Left lung (tissue), 10 donors: ENCODE measurements around the gene PLK5. TPM values are rescaled to one million over a fixed set of nuclear protein-coding genes. Genes with fewer than 3 reads are reported as not detected.
A peak's percentile ranks its signal among the peaks of the same experiment; 100 is the strongest.

Experiments used
- ATAC-seq: fragments of 200-7000 bp; cut with Tn5 transposase; one replicate; pipeline ENCODE4 v1.9.1; 2020; ENCODE audit warnings: moderate library complexity
- DNase-seq, 4 donors: peaks; one replicate each; pipeline ENCODE4 v3.0.0-alpha.2; 2013 to 2020
- H3K27ac ChIP-seq, 2 donors: fragments of 200-600 bp; sonication (generic) in 1 of 2; one replicate each; pipeline versions ENCODE4 v1.5.0 to v1.8.0; 2020 to 2021
- H3K27me3 ChIP-seq, 2 donors: fragments of 200-600 bp; sonication (generic) in 1 of 2; one replicate each; pipeline versions ENCODE4 v1.5.0 to v1.8.0; 2020 to 2021
- H3K36me3 ChIP-seq, 2 donors: fragments of 200-600 bp; sonication (generic) in 1 of 2; one replicate each; pipeline versions ENCODE4 v1.5.0 to v1.8.0; 2020 to 2021
- H3K4me1 ChIP-seq, 2 donors: fragments of 200-600 bp; one replicate each; pipeline ENCODE4 v1.8.0; 2021
- H3K4me3 ChIP-seq, 2 donors: fragments of 200-600 bp; sonication (generic) in 1 of 2; one replicate each; pipeline versions ENCODE4 v1.5.0 to v1.8.0; 2020 to 2021; ENCODE audit warnings: mild to moderate bottlenecking in 1 of 2
- H3K9me3 ChIP-seq, 2 donors: fragments of 200-600 bp; sonication (generic) in 1 of 2; one replicate each; pipeline versions ENCODE4 v1.5.0 to v1.8.0; 2020 to 2021
- intact Hi-C, 2 donors: fragments of 100-400 bp; cut with DNase I; formaldehyde crosslinking; loops; one replicate each; pipeline versions ENCODE4 v1.11.2 to v1.14.2; 2022
- polyA plus RNA-seq, 6 donors: library from polyadenylated mRNA; unstranded; fragments of 120-200 nt; gene quantifications; one replicate each; pipeline ENCODE4 v1.2.1, GENCODE V29; 2013; ENCODE audit not compliant: insufficient read length in 6 of 6
- total RNA-seq, 2 donors: library from RNA; stranded (reverse); fragmentation: NEBNext Ultra II Directional; extraction: Animal tissue kit (Norgen Biotek cat#: 25700); gene quantifications; one replicate each; pipeline ENCODE4 v1.2.1, GENCODE V29; 2021
- TF ChIP-seq, protein P1 (sequence below), 2 donors: fragments of 200-600 bp; sonication (generic) in 1 of 2; IDR thresholded peaks; one replicate each; pipeline versions ENCODE4 v1.5.0 to v1.8.0; 2021; ENCODE audit warnings: antibody characterized with exemption in 2 of 2
- donor health status: DM: no; HTN: yes; CAD: no.
- donor health status: DM: no; HTN: no; CAD: no.

The PLK5 gene
- total and polyA plus RNA-seq, 8 donors, result 0.09 to 0.32 (median 0.18) TPM; not detected in 2

- TF ChIP-seq, protein P1, sequence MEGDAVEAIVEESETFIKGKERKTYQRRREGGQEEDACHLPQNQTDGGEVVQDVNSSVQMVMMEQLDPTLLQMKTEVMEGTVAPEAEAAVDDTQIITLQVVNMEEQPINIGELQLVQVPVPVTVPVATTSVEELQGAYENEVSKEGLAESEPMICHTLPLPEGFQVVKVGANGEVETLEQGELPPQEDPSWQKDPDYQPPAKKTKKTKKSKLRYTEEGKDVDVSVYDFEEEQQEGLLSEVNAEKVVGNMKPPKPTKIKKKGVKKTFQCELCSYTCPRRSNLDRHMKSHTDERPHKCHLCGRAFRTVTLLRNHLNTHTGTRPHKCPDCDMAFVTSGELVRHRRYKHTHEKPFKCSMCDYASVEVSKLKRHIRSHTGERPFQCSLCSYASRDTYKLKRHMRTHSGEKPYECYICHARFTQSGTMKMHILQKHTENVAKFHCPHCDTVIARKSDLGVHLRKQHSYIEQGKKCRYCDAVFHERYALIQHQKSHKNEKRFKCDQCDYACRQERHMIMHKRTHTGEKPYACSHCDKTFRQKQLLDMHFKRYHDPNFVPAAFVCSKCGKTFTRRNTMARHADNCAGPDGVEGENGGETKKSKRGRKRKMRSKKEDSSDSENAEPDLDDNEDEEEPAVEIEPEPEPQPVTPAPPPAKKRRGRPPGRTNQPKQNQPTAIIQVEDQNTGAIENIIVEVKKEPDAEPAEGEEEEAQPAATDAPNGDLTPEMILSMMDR (IDR thresholded peaks at IDR 0.05), result no peak
- intact Hi-C loops, result no loop called here
- Histone ChIP-seq H3K4me3 (no peak overlapping the region), H3K36me3 (no peaks in the 10 kb centered on the region), H3K9me3 (no peaks in the 10 kb centered on the region), H3K27ac (no peak overlapping the region), H3K4me1 (peaks cover 7 to 22% of the 10 kb centered on the region in 2 donors), H3K27me3 (peaks cover 13 to 76% of the 10 kb centered on the region in 2 donors)
- no peak for ATAC-seq
- DNase-seq, result no peak
Observed at GRCh38 chr19:1509602-1510441, 14.1 kb upstream of the PLK5 start.

GRCh38 chr19:1510442-1510806 lies 13.5 kb upstream of the PLK5 start:
- DNase-seq, result peak in 1 of 4 donors; percentile 64
- ATAC-seq, result no peak
- Histone ChIP-seq H3K4me1 (peaks cover 7 to 22% of the 10 kb centered on the region in 2 donors), H3K4me3 (no peak overlapping the region), H3K27me3 (peaks cover 13 to 76% of the 10 kb centered on the region in 2 donors), H3K9me3 (no peaks in the 10 kb centered on the region), H3K27ac (no peak overlapping the region), H3K36me3 (no peaks in the 10 kb centered on the region)
- intact Hi-C loops, result no loop called here
- TF ChIP-seq, protein P1 (IDR thresholded peaks at IDR 0.05), result no peak

DNA sequence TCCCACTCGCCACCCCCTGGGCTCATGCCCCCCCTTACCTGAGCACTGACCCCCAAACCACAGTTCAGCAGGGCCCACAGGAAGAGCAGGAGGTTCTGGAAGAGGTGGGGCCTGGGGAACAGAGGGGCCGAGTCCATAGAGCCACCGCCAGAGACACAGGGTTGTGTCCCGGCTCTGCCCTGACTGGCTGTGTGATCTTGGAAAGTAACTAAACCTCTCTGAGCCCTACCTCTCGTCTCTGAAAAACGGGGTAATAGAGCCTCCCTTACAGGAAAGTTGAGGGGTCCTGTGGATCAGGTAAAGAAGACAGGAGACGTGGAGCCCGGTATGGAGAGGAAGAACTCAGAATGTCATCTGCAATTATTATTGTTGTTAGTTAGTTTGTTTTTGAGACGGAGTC lies 13.1 kb upstream of the PLK5 start:
- no peak overlapping the region for H3K27ac ChIP-seq
- intact Hi-C loops, result no loop called here
- no peak overlapping the region for H3K4me3 ChIP-seq
- TF ChIP-seq, protein P1 (IDR thresholded peaks at IDR 0.05), result no peak
- H3K9me3 ChIP-seq, result no peaks in the 10 kb centered on the region
- peaks cover 13 to 78% of the 10 kb centered on the region in 2 donors for H3K27me3 ChIP-seq
- DNase-seq, result no peak
- no peak for ATAC-seq
- no peaks in the 10 kb centered on the region for H3K36me3 ChIP-seq
- H3K4me1 ChIP-seq, result peaks cover 7 to 22% of the 10 kb centered on the region in 2 donors

- DNase-seq (peak in 1 of 4 donors; percentile 76), ATAC-seq (no peak)
- Histone ChIP-seq H3K27ac (no peak overlapping the region), H3K27me3 (peaks cover 13 to 81% of the 10 kb centered on the region in 2 donors), H3K36me3 (no peaks in the 10 kb centered on the region), H3K4me3 (no peak overlapping the region), H3K9me3 (no peaks in the 10 kb centered on the region), H3K4me1 (peaks cover 7 to 22% of the 10 kb centered on the region in 2 donors)
- TF ChIP-seq, protein P1 (IDR thresholded peaks at IDR 0.05), result no peak
- intact Hi-C loops, result no loop called here
Observed at GRCh38 chr19:1511318-1512317, 12.3 kb upstream of the PLK5 start.
